IMR-90 (cell line): Measurements from ENCODE around the gene PLD2. TPM values are rescaled to one million over a fixed set of nuclear protein-coding genes. Genes with fewer than 3 reads are reported as not detected.

Experiments used
- ATAC-seq: fragments of 200-7000 bp; cut with Tn5 transposase; 2 replicates; pipeline ENCODE4 v1.9.1; 2020; ENCODE audit warnings: low read depth, mild to moderate bottlenecking, moderate library complexity
- BruUV-seq: library from RNA; stranded (reverse); fragments of 400-500 nt; replicated peaks from 2 replicates; lab custom pipeline; 2021; lab: Mats Ljungman, UMichigan
- CTCF ChIA-PET: fragments of 300-600 bp; formaldehyde crosslinking; extraction: SDS; loops from one replicate; lab custom pipeline; 2021; ENCODE audit warnings: antibody characterized with exemption; lab: Yijun Ruan, JAX
- POLR2A ChIA-PET: fragments of 300-600 bp; sonication (Branson Sonifier 250); formaldehyde crosslinking; loops from one replicate; lab custom pipeline; 2022; ENCODE audit warnings: antibody characterized with exemption; ENCODE audit not compliant: unreplicated experiment; lab: Charles Lee
- DNase-seq: peaks from one replicate; pipeline ENCODE4 v3.0.0; 2013
- H2AFZ ChIP-seq: replicated peaks from 2 replicates; pipeline ENCODE3; 2013; ENCODE audit warnings: low read length, mild to moderate bottlenecking; ENCODE audit not compliant: poor library complexity
- H2AK5ac ChIP-seq: 2 replicates; pipeline ENCODE4 v1.6.1; 2013; ENCODE audit warnings: low read depth, low read length, inconsistent platforms
- H2AK9ac ChIP-seq: replicated peaks from 2 replicates; pipeline ENCODE3; 2013; ENCODE audit warnings: mild to moderate bottlenecking, low read depth, low read length, moderate library complexity; ENCODE audit not compliant: poor library complexity
- H2BK120ac ChIP-seq: 2 replicates; pipeline ENCODE4 v1.6.1; 2013; ENCODE audit warnings: low read depth, low read length, inconsistent platforms
- H2BK15ac ChIP-seq: 3 replicates; pipeline ENCODE4 v1.6.1; 2013; ENCODE audit warnings: low read depth, low read length, inconsistent platforms
- H2BK20ac ChIP-seq: 2 replicates; pipeline ENCODE4 v1.6.1; 2013; ENCODE audit warnings: low read depth, mild to moderate bottlenecking, inconsistent platforms, low read length, moderate library complexity
- H2BK5ac ChIP-seq: 2 replicates; pipeline ENCODE4 v1.6.1; 2013; ENCODE audit warnings: mild to moderate bottlenecking, low read depth, low read length, inconsistent platforms; ENCODE audit not compliant: poor library complexity, severe bottlenecking
- H3K14ac ChIP-seq: replicated peaks from 2 replicates; pipeline ENCODE4 v1.6.1; 2013; ENCODE audit warnings: low read depth, low read length, inconsistent platforms
- H3K18ac ChIP-seq: 2 replicates; pipeline ENCODE4 v1.6.1; 2013; ENCODE audit warnings: low read depth, low read length, control low read depth
- H3K23ac ChIP-seq: 2 replicates; pipeline ENCODE4 v1.6.1; 2013; ENCODE audit warnings: low read depth, low read length, inconsistent platforms
- H3K27ac ChIP-seq: 2 replicates; pipeline ENCODE4 v1.5.1; 2013; ENCODE audit warnings: mild to moderate bottlenecking, control low read depth, low read length; ENCODE audit not compliant: insufficient read depth
- H3K27me3 ChIP-seq: 2 replicates; pipeline ENCODE4 v1.6.1; 2013; ENCODE audit warnings: low read length; ENCODE audit not compliant: control insufficient read depth, insufficient read depth
- H3K36me3 ChIP-seq: 2 replicates; pipeline ENCODE4 v1.6.1; 2013; ENCODE audit warnings: low read length, mixed read lengths; ENCODE audit not compliant: control insufficient read depth, insufficient read depth
- H3K4ac ChIP-seq: 2 replicates; pipeline ENCODE4 v1.6.1; 2013; ENCODE audit warnings: low read depth, low read length, inconsistent platforms
- H3K4me1 ChIP-seq: 2 replicates; pipeline ENCODE4 v1.6.1; 2013; ENCODE audit warnings: low read length, mixed read lengths; ENCODE audit not compliant: control insufficient read depth, insufficient read depth
- H3K4me2 ChIP-seq: 2 replicates; pipeline ENCODE4 v1.6.1; 2013; ENCODE audit warnings: low read depth, mild to moderate bottlenecking, control low read depth, low read length, moderate library complexity
- H3K4me3 ChIP-seq: 2 replicates; pipeline ENCODE4 v1.5.1; 2013; ENCODE audit warnings: low read depth, mild to moderate bottlenecking, control low read depth, low read length, moderate library complexity; ENCODE audit not compliant: insufficient read depth
- H3K56ac ChIP-seq: 2 replicates; pipeline ENCODE4 v1.6.1; 2013; ENCODE audit warnings: low read length, inconsistent platforms; ENCODE audit not compliant: insufficient read depth; ENCODE audit errors: extremely low read depth
- H3K79me1 ChIP-seq, 2 experiments: 2 replicates each; pipeline ENCODE4 v1.6.1; 2013; ENCODE audit warnings: low read length in 2 of 2, inconsistent platforms in 1 of 2, low read depth in 1 of 2
- H3K9ac ChIP-seq: 2 replicates; pipeline ENCODE4 v1.6.1; 2013; ENCODE audit warnings: low read depth, low read length, control low read depth
- H3K9me1 ChIP-seq: 2 replicates; pipeline ENCODE4 v1.6.1; 2013; ENCODE audit warnings: low read length, inconsistent platforms; ENCODE audit not compliant: insufficient read depth
- H3K9me3 ChIP-seq: 2 replicates; pipeline ENCODE4 v1.6.1; 2013; ENCODE audit warnings: low read length; ENCODE audit not compliant: control insufficient read depth, insufficient read depth
- H4K20me1 ChIP-seq: 2 replicates; pipeline ENCODE4 v1.6.1; 2013; ENCODE audit warnings: low read length, inconsistent platforms; ENCODE audit not compliant: insufficient read depth
- H4K5ac ChIP-seq: 2 replicates; pipeline ENCODE4 v1.6.1; 2013; ENCODE audit warnings: mild to moderate bottlenecking, low read depth, low read length, control low read depth
- H4K8ac ChIP-seq, 2 experiments: 2 replicates each; pipeline ENCODE4 v1.6.1; 2013; ENCODE audit warnings: low read depth in 2 of 2, low read length in 2 of 2, control low read depth in 1 of 2, inconsistent platforms in 1 of 2
- H4K91ac ChIP-seq: 2 replicates; pipeline ENCODE4 v1.6.1; 2013; ENCODE audit warnings: low read depth, low read length, inconsistent platforms; ENCODE audit not compliant: insufficient read depth
- BHLHE40 ChIP-seq: fragments of 150-350 bp; IDR thresholded peaks from 2 replicates; pipeline ENCODE4 v1.6.1; 2016; ENCODE audit warnings: mild to moderate bottlenecking, low read depth, low read length
- CEBPB ChIP-seq: IDR thresholded peaks from 2 replicates; pipeline ENCODE4 v1.6.1; 2012; ENCODE audit warnings: low read depth, low read length, improper control_type of control experiment
- CHD1 ChIP-seq: IDR thresholded peaks from 2 replicates; pipeline ENCODE4 v1.6.1; 2012; ENCODE audit warnings: low read depth, low read length, improper control_type of control experiment
- CTCF ChIP-seq: conservative IDR thresholded peaks from 2 replicates; pipeline ENCODE4 v1.5.1; 2012; ENCODE audit warnings: mild to moderate bottlenecking, low read depth, low read length, improper control_type of control experiment
- FOS ChIP-seq: fragments of 150-350 bp; IDR thresholded peaks from 2 replicates; pipeline ENCODE4 v1.6.1; 2016; ENCODE audit warnings: low read depth, low read length
- MAFK ChIP-seq: IDR thresholded peaks from 2 replicates; pipeline ENCODE4 v1.6.1; 2012; ENCODE audit warnings: low read depth, low read length, improper control_type of control experiment
- MAZ ChIP-seq: IDR thresholded peaks from 2 replicates; pipeline ENCODE4 v1.6.1; 2012; ENCODE audit warnings: low read depth, mild to moderate bottlenecking, low read length, improper control_type of control experiment, moderate library complexity, borderline replicate concordance
- MXI1 ChIP-seq: IDR thresholded peaks from 2 replicates; pipeline ENCODE4 v1.6.1; 2012; ENCODE audit warnings: low read depth, mild to moderate bottlenecking, low read length, moderate library complexity, borderline replicate concordance
- NFE2L2 ChIP-seq: fragments of 150-350 bp; IDR thresholded peaks from 2 replicates; pipeline ENCODE4 v1.6.1; 2016; ENCODE audit warnings: low read depth, mild to moderate bottlenecking, low read length
- RAD21 ChIP-seq: IDR thresholded peaks from 2 replicates; pipeline ENCODE4 v1.6.1; 2012; ENCODE audit warnings: low read length, improper control_type of control experiment
- RCOR1 ChIP-seq: IDR thresholded peaks from 2 replicates; pipeline ENCODE4 v1.6.1; 2012; ENCODE audit warnings: mild to moderate bottlenecking, low read length, improper control_type of control experiment; ENCODE audit not compliant: insufficient replicate concordance
- RFX5 ChIP-seq: IDR thresholded peaks from 2 replicates; pipeline ENCODE4 v1.8.0; 2012; ENCODE audit warnings: low read depth, mild to moderate bottlenecking, low read length, moderate library complexity
- WGBS, 2 experiments: methylation state at CpG; one replicate each; pipeline versions ENCODE4 v1.1.5 to v1.1.7; 2013; ENCODE audit warnings: missing lambda C conversion rate in 2 of 2; ENCODE audit not compliant: insufficient read length in 1 of 2; ENCODE audit errors: extremely low coverage in 2 of 2; 5-methylcytosine and 5-hydroxymethylcytosine counted together
- dilution Hi-C: fragments of 300-500 bp; cut with HindIII; formaldehyde crosslinking; loops from one replicate; pipeline ENCODE4 v1.14.3; 2018; ENCODE audit warnings: low sequenced_read_pairs; ENCODE audit not compliant: unreplicated experiment
- in situ Hi-C: fragments of 300-500 bp; cut with MboI; formaldehyde crosslinking; loops from 3 replicates; pipeline ENCODE4 v1.14.3; 2019; ENCODE audit warnings: low sequenced_read_pairs, inconsistent platforms, mixed read lengths
- intact Hi-C: fragments of 100-400 bp; cut with micrococcal nuclease; formaldehyde crosslinking; loops from 2 replicates; pipeline ENCODE4 v1.10.0; 2022
- polyA plus RNA-seq, 3 experiments: library from polyadenylated mRNA; depleted of rRNA; stranded (reverse); fragments of >200 nt; gene quantifications; 2 replicates each; pipeline ENCODE4 v1.2.3, GENCODE V29; 2012; ENCODE audit warnings: low replicate concordance in 1 of 3
- total RNA-seq: library from RNA; depleted of rRNA; stranded (reverse); fragments of >200 nt; gene quantifications from 2 replicates; pipeline ENCODE4 v1.2.3, GENCODE V29; 2012
- TF ChIP-seq, protein P1 (sequence below): fragments of 150-350 bp; IDR thresholded peaks from 2 replicates; pipeline ENCODE4 v1.6.1; 2017; ENCODE audit warnings: mild to moderate bottlenecking, antibody characterized with exemption, low read length, low read depth

The PLD2 gene
- total and polyA plus RNA-seq, 2 of the 4 experiments (the other 2 are of a cell fraction): 12.5 to 28.0 TPM

- H4K91ac ChIP-seq: no peak overlapping the region; the same call in 1 of the 2 replicates
- peak overlapping the region; percentile 78 for H3K4me2 ChIP-seq
- H2BK5ac ChIP-seq: peak overlapping the region; percentile 81
- H4K5ac ChIP-seq: peak overlapping the region; percentile 0; the same call in 1 of the 2 replicates
- dilution Hi-C loops: no loop called here
- peak overlapping the region; percentile 2 for H3K23ac ChIP-seq
- no peak overlapping the region for H2BK15ac ChIP-seq
- H3K9me1 ChIP-seq: peaks cover 4% of the 10 kb centered on the region
- ATAC-seq: peak; percentile 95
- peak overlapping the region; percentile 72 for H3K27ac ChIP-seq
- WGBS, 2 experiments: 0% methylated on average over 44 of the region's 91 CpGs; no CpG with 5 or more reads in 1 of the 2 experiments
- CTCF ChIA-PET: interaction anchor here (0.5 to 1.5 kb wide), 11 partner anchors 10 to 1152 kb away, joined by 3 to 6 read pairs (median 3); no protein-coding TSS in a partner anchor
- intact Hi-C loops: loop anchor here (1.0 kb wide), 2 partner anchors 80 to 86 kb away; partner anchors contain the start of genes ARRB2 and PELP1
- peak overlapping the region; percentile 52; the same call in 1 of the 2 replicates for H2BK120ac ChIP-seq
- no peaks in the 10 kb centered on the region for H3K9me3 ChIP-seq
- peaks cover 5% of the 10 kb centered on the region; the same call in 1 of the 2 replicates for H3K4me1 ChIP-seq
- POLR2A ChIA-PET: no interaction called here
- H4K8ac ChIP-seq: peak overlapping the region; percentile 68 to 81; a peak in 2 of 4 replicates
- H3K14ac ChIP-seq: peak overlapping the region; percentile 16; the same call in 1 of the 2 replicates
- no peaks in the 10 kb centered on the region for H4K20me1 ChIP-seq
- H3K18ac ChIP-seq: no peak overlapping the region
- in situ Hi-C loops: loop anchor here (5.0 kb wide), 1 partner anchor 92 kb away; no protein-coding TSS in a partner anchor
- 0 out of 2 replicates have a peak overlapping the region, but pooled peaks have one; percentile 16 for H2AK5ac ChIP-seq
- H3K79me1 ChIP-seq: peaks cover 0 to 5% of the 10 kb centered on the region in 2 experiments; a peak in 2 of 4 replicates
- H3K56ac ChIP-seq: no peak overlapping the region
- H3K4ac ChIP-seq: peak overlapping the region; percentile 22; the same call in 1 of the 2 replicates
- BruUV-seq: no TSS peak
- H3K9ac ChIP-seq: peak overlapping the region; percentile 49
- no peaks in the 10 kb centered on the region for H3K36me3 ChIP-seq
- peak overlapping the region; percentile 99 for H2AFZ ChIP-seq
- peak overlapping the region; percentile 64 for H3K4me3 ChIP-seq
- H3K27me3 ChIP-seq: peaks cover 15% of the 10 kb centered on the region
- H2BK20ac ChIP-seq: no peak overlapping the region
- peak overlapping the region; percentile 87 for H2AK9ac ChIP-seq
- DNase-seq: peak; percentile 93
- TF ChIP-seq NFE2L2 (no peak), BHLHE40 (peak; percentile 67), MXI1 (peak; percentile 59; the same call in 1 of the 2 replicates), FOS (peak; percentile 41; the same call in 1 of the 2 replicates), CEBPB (peak; percentile 78), MAFK (no peak), CTCF (peak; percentile 90), RAD21 (peak; percentile 53), MAZ (peak; percentile 62; the same call in 1 of the 2 replicates), RFX5 (no peak), RCOR1 (no peak), CHD1 (no peak)
- TF ChIP-seq, protein P1, sequence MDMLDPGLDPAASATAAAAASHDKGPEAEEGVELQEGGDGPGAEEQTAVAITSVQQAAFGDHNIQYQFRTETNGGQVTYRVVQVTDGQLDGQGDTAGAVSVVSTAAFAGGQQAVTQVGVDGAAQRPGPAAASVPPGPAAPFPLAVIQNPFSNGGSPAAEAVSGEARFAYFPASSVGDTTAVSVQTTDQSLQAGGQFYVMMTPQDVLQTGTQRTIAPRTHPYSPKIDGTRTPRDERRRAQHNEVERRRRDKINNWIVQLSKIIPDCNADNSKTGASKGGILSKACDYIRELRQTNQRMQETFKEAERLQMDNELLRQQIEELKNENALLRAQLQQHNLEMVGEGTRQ: no peak
Observed at GRCh38 chr17:4789951-4790704, 16.8 kb upstream of the PLD2 start.
